ENCODE measurements around the gene KSR2. TPM values are rescaled to one million over a fixed set of nuclear protein-coding genes. Genes with fewer than 3 reads are reported as not detected.

KSR2 gene
- total RNA-seq, 4 donors from 2014 or later: 0.02 to 0.10 TPM; not detected in 2

DNA sequence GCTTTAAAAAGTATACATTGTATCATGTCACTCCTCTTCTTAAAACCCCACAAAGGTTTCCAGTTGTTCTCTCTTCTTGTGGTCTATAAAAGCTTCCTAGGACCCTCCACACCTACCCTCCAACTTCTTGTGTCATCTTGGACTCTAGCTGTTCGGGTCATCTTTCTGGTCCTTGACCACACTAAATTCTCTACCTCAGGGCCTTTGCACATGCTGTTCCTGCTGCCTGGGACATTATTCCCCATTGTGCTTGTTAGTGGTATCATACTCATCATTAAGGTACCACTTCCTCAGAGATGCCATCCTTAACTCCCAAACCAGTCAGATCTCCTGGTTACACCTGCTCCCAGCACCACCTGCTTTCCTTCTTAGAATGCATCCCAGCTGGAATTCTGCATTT is 294.0 kb downstream of the KSR2 start:
- Histone ChIP-seq H3K27ac (no peak overlapping the region), H3K36me3 (no peaks in the 10 kb centered on the region), H3K27me3 (no peaks in the 10 kb centered on the region), H3K4me3 (no peak overlapping the region), H3K4me1 (no peaks in the 10 kb centered on the region), H3K9me3 (no peaks in the 10 kb centered on the region)
- in situ Hi-C loops (cut with MboI; ENCODE audit: low sequenced_read_pairs in 4 of 4) (loop anchor here in 1 of 4 donors (10.0 kb wide), 1 partner anchor 460 kb away; no protein-coding TSS in a partner anchor), intact Hi-C loops (cut with DNase I; ENCODE audit: low total_unique reads) (loop anchor here (5.0 to 10.0 kb wide), 3 partner anchors 163 to 437 kb away; partner anchors contain the start of gene NOS1)
- ATAC-seq (no peak), DNase-seq (no peak)
- TF ChIP-seq POLR2A (IDR thresholded peaks at IDR 0.05): no peak
- TF ChIP-seq CTCF (IDR thresholded peaks at IDR 0.05 in 4 of 5, conservative IDR thresholded peaks at IDR 0.05 in 1 of 5): no peak

GRCh38 chr12:117674313-117674712 is 294.5 kb downstream of the KSR2 start:
- intact Hi-C loops (cut with DNase I; ENCODE audit: low total_unique reads) (loop anchor here (5.0 to 10.0 kb wide), 3 partner anchors 163 to 437 kb away; partner anchors contain the start of gene NOS1), in situ Hi-C loops (cut with MboI; ENCODE audit: low sequenced_read_pairs in 4 of 4) (loop anchor here in 1 of 4 donors (10.0 kb wide), 1 partner anchor 460 kb away; no protein-coding TSS in a partner anchor)
- ATAC-seq (no peak), DNase-seq (no peak)
- no peak for TF ChIP-seq CTCF (IDR thresholded peaks at IDR 0.05 in 4 of 5, conservative IDR thresholded peaks at IDR 0.05 in 1 of 5)
- no peak for TF ChIP-seq POLR2A (IDR thresholded peaks at IDR 0.05)
- no peaks in the 10 kb centered on the region for H3K4me1 ChIP-seq
- H3K36me3 ChIP-seq: no peaks in the 10 kb centered on the region
- no peaks in the 10 kb centered on the region for H3K27me3 ChIP-seq
- no peaks in the 10 kb centered on the region for H3K9me3 ChIP-seq
- no peak overlapping the region for H3K27ac ChIP-seq
- no peak overlapping the region for H3K4me3 ChIP-seq

DNA sequence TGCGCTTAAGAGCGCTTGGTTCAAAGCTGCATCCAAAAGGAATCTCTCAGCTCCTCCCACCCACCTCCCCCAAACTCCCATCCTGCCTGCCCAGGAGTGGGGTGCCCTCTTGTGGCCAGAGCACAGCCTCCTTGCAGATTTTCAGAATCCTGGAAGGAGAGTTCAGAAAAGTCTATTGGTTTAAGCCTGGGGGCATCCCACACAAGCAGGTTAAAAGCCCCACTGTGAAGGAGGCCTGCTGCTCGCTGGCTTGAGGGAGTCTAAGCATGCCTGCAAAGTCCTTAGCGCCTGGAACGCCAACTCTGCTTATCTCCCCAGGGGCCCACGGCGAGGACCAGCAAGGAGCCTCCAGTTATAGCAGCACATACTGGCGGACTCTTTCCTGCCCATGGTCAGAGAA is 297.1 kb downstream of the KSR2 start:
- in situ Hi-C loops (cut with MboI; ENCODE audit: low sequenced_read_pairs in 4 of 4) (loop anchor here in 1 of 4 donors (10.0 kb wide), 1 partner anchor 457 kb away; no protein-coding TSS in a partner anchor), intact Hi-C loops (cut with DNase I; ENCODE audit: low total_unique reads) (loop anchor here (5.0 to 10.0 kb wide), 3 partner anchors 166 to 434 kb away; partner anchors contain the start of gene NOS1)
- no peaks in the 10 kb centered on the region for H3K4me1 ChIP-seq
- no peak for TF ChIP-seq POLR2A (IDR thresholded peaks at IDR 0.05)
- TF ChIP-seq CTCF (IDR thresholded peaks at IDR 0.05 in 4 of 5, conservative IDR thresholded peaks at IDR 0.05 in 1 of 5): peak in 4 of 5 experiments; percentile 22 to 61 (median 44)
- DNase-seq: peak in 1 of 2 donors; percentile 15
- H3K27ac ChIP-seq: no peak overlapping the region
- H3K9me3 ChIP-seq: no peaks in the 10 kb centered on the region
- ATAC-seq: peak in 1 of 2 donors; percentile 33
- no peak overlapping the region for H3K4me3 ChIP-seq
- H3K27me3 ChIP-seq: no peaks in the 10 kb centered on the region
- H3K36me3 ChIP-seq: no peaks in the 10 kb centered on the region

- Histone ChIP-seq H3K36me3 (no peaks in the 10 kb centered on the region), H3K4me3 (no peak overlapping the region), H3K27me3 (peaks cover 0 to 14% (median 0%) of the 10 kb centered on the region in 3 donors), H3K27ac (no peak overlapping the region), H3K9me3 (no peaks in the 10 kb centered on the region), H3K4me1 (no peaks in the 10 kb centered on the region)
- in situ Hi-C loops (cut with MboI; ENCODE audit: low sequenced_read_pairs in 4 of 4): no loop called here
- ATAC-seq (no peak), DNase-seq (no peak)
- intact Hi-C loops (cut with DNase I; ENCODE audit: low total_unique reads): no loop called here
- no peak for TF ChIP-seq POLR2A (IDR thresholded peaks at IDR 0.05)
- no peak for TF ChIP-seq CTCF (IDR thresholded peaks at IDR 0.05 in 4 of 5, conservative IDR thresholded peaks at IDR 0.05 in 1 of 5)
Observed at GRCh38 chr12:117664169-117664568, 304.6 kb downstream of the KSR2 start.

All from gastrocnemius medialis (tissue), 4 donors.